Mesendoderm (in vitro differentiated cells): ENCODE data around the gene SEC16B. TPM values are rescaled to one million over a fixed set of nuclear protein-coding genes. Genes with fewer than 3 reads are reported as not detected.

Experiments used
- DNase-seq: peaks from one replicate; pipeline ENCODE4 v3.0.0; 2013
- H2AK5ac ChIP-seq: 2 replicates; pipeline ENCODE4 v1.6.1; 2013; ENCODE audit warnings: low read length, inconsistent platforms
- H2BK120ac ChIP-seq: 2 replicates; pipeline ENCODE4 v1.6.1; 2013; ENCODE audit warnings: low read depth, mild to moderate bottlenecking, low read length, moderate library complexity, mixed read lengths
- H2BK15ac ChIP-seq: replicated peaks from 2 replicates; pipeline ENCODE4 v1.6.1; 2013; ENCODE audit warnings: low read depth, mild to moderate bottlenecking, moderate library complexity
- H2BK5ac ChIP-seq: 2 replicates; pipeline ENCODE4 v1.6.1; 2013; ENCODE audit warnings: low read length, inconsistent platforms
- H3K18ac ChIP-seq: 2 replicates; pipeline ENCODE4 v1.6.1; 2013; ENCODE audit warnings: mild to moderate bottlenecking, low read length, mixed read lengths
- H3K23ac ChIP-seq: one replicate; pipeline ENCODE4 v1.6.1; 2013; ENCODE audit warnings: low read length
- H3K27ac ChIP-seq: 2 replicates; pipeline ENCODE4 v1.5.1; 2013; ENCODE audit warnings: low read depth, mild to moderate bottlenecking, inconsistent platforms, low read length, moderate library complexity
- H3K27me3 ChIP-seq: 2 replicates; pipeline ENCODE4 v1.6.1; 2013; ENCODE audit warnings: low read length, control low read depth, mild to moderate bottlenecking, inconsistent platforms; ENCODE audit not compliant: insufficient read depth, poor library complexity
- H3K36me3 ChIP-seq: 2 replicates; pipeline ENCODE4 v1.6.1; 2013; ENCODE audit warnings: low read length, inconsistent platforms; ENCODE audit not compliant: control insufficient read depth, insufficient read depth
- H3K4ac ChIP-seq: one replicate; pipeline ENCODE4 v1.6.1; 2013; ENCODE audit warnings: low read depth, mild to moderate bottlenecking, low read length, moderate library complexity
- H3K4me1 ChIP-seq: 2 replicates; pipeline ENCODE4 v1.6.1; 2013; ENCODE audit warnings: low read depth, low read length, inconsistent platforms; ENCODE audit not compliant: control insufficient read depth
- H3K4me2 ChIP-seq: 2 replicates; pipeline ENCODE4 v1.6.1; 2013; ENCODE audit warnings: low read length
- H3K4me3 ChIP-seq: 2 replicates; pipeline ENCODE4 v1.5.1; 2013; ENCODE audit warnings: mild to moderate bottlenecking, low read length
- H3K56ac ChIP-seq: one replicate; pipeline ENCODE4 v1.6.1; 2013; ENCODE audit warnings: low read length
- H3K79me1 ChIP-seq: 2 replicates; pipeline ENCODE4 v1.6.1; 2013; ENCODE audit warnings: low read length, inconsistent platforms
- H3K79me2 ChIP-seq: 2 replicates; pipeline ENCODE4 v1.6.1; 2013; ENCODE audit warnings: mild to moderate bottlenecking, low read length; ENCODE audit not compliant: control insufficient read depth, insufficient read depth
- H3K9ac ChIP-seq: 2 replicates; pipeline ENCODE4 v1.6.1; 2013; ENCODE audit warnings: low read length, inconsistent platforms
- H4K5ac ChIP-seq: one replicate; pipeline ENCODE4 v1.6.1; 2013; ENCODE audit warnings: low read length
- H4K8ac ChIP-seq: one replicate; pipeline ENCODE4 v1.6.1; 2013; ENCODE audit warnings: low read depth, mild to moderate bottlenecking, control low read depth, low read length, moderate library complexity
- WGBS: extraction: QIAGEN DNeasy Blood & Tissue Kit; methylation state at CpG from one replicate; pipeline ENCODE4 v1.1.7; 2013; ENCODE audit warnings: low lambda C conversion rate, missing lambda C conversion rate; ENCODE audit not compliant: insufficient coverage; ENCODE audit errors: extremely low coverage; 5-methylcytosine and 5-hydroxymethylcytosine counted together
- small RNA-seq: library from polyadenylated mRNA; stranded (forward); fragments of <200 nt; extraction: miRNeasy Mini kit (QIAGEN cat#:217004); gene quantifications from one replicate; pipeline ENCODE3, GENCODE V24; 2013; ENCODE audit not compliant: insufficient read depth

SEC16B gene

GRCh38 chr1:177897281-177897997 lies 72.4 kb downstream of the SEC16B start:
- H3K79me1 ChIP-seq, result no peaks in the 10 kb centered on the region
- H3K4me1 ChIP-seq, result no peaks in the 10 kb centered on the region
- no peak for DNase-seq
- no peak overlapping the region for H3K4me2 ChIP-seq
- no peak overlapping the region for H3K4ac ChIP-seq
- H2BK5ac ChIP-seq, result no peak overlapping the region
- no peak overlapping the region for H2BK120ac ChIP-seq
- no peak overlapping the region for H2AK5ac ChIP-seq
- no CpG with 5 or more reads among the region's 10 CpGs for WGBS
- no peaks in the 10 kb centered on the region for H3K36me3 ChIP-seq
- H3K23ac ChIP-seq, result no peak overlapping the region
- H3K56ac ChIP-seq, result no peak overlapping the region
- H3K27me3 ChIP-seq, result no peaks in the 10 kb centered on the region
- H4K5ac ChIP-seq, result no peak overlapping the region
- H3K79me2 ChIP-seq, result no peaks in the 10 kb centered on the region
- H4K8ac ChIP-seq, result no peak overlapping the region
- no peak overlapping the region for H3K18ac ChIP-seq
- H2BK15ac ChIP-seq, result no peak overlapping the region
- H3K9ac ChIP-seq, result no peak overlapping the region
- no peak overlapping the region for H3K27ac ChIP-seq
- no peak overlapping the region for H3K4me3 ChIP-seq

Small RNA genes within 50 kb of the gene (small RNA-seq; reads per million reads assigned to genes)
- gene AL359075.1, result not detected
